ENCODE results near the gene ZFY.

The ZFY gene

DNA sequence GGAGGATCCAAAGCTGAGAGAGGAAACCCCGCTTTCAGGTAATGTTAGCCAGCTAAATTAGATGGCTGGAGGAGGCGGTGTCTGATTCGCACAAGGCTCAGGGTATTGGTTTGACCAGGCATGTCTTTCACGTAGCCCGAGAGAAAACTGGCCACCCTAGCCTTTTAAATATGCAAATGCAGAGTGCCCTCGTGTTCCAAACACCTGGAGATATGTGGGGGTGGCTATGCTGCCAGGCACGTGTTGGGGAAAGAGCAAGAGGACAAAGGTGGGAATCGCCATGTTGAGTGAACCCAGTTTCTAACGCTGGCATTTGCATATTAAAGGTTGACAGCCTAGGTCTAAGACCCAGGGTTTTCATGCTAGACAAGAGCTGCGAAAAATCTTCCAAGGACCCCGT, 84.4 kb downstream of the ZFY start:
- CTCF ChIA-PET = no interaction called here
- POLR2A ChIA-PET = no interaction called here

DNA sequence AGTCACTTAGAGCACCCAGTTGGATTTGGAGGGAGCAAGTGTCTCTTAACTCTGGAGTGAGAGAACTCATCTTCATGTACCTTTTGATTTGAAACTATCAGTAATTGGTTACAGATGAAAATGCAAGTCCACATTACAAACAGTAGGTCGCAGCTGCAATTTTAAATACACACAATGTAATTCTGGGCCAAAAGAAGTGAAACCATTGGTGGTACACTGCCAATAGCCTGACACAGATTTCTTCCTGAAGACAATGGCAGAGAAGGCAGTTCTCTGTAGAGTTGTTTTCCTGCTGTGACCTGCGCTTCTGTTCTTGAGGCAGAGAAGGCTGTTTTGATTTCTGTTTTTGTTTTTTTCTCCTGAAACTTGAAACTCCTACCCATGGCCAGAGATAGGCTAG, 86.0 kb downstream of the ZFY start:
- TF ChIP-seq NFRKB (IDR thresholded peaks at IDR 0.05) (no peak), LEF1 (IDR thresholded peaks at IDR 0.05; ENCODE audit: borderline replicate concordance) (no peak), L3MBTL2 (conservative IDR thresholded peaks at IDR 0.05) (no peak), FOXM1 (IDR thresholded peaks at IDR 0.05; ENCODE audit: borderline replicate concordance) (no peak), CTBP1 (IDR thresholded peaks at IDR 0.05; ENCODE audit: borderline replicate concordance) (no peak), ELF4 (IDR thresholded peaks at IDR 0.05) (no peak), BHLHE40 (IDR thresholded peaks at IDR 0.05; ENCODE audit: borderline replicate concordance) (no peak)
- POLR2A ChIA-PET = no interaction called here
- CTCF ChIA-PET = no interaction called here
- DNase-seq (ENCODE audit: extremely low spot score) = no peak

More for the DNA sequence above, 84.4 kb downstream of the ZFY start:
- TF ChIP-seq TARDBP (IDR thresholded peaks at IDR 0.05) = no peak
- TF ChIP-seq CTBP1 (IDR thresholded peaks at IDR 0.05; ENCODE audit: borderline replicate concordance) = no peak
- TF ChIP-seq SP1 (IDR thresholded peaks at IDR 0.05) = no peak
- TF ChIP-seq NFRKB (IDR thresholded peaks at IDR 0.05) = no peak
- no peak for TF ChIP-seq ZNF384 (IDR thresholded peaks at IDR 0.05)
- no peak for DNase-seq (ENCODE audit: extremely low spot score)

DNA sequence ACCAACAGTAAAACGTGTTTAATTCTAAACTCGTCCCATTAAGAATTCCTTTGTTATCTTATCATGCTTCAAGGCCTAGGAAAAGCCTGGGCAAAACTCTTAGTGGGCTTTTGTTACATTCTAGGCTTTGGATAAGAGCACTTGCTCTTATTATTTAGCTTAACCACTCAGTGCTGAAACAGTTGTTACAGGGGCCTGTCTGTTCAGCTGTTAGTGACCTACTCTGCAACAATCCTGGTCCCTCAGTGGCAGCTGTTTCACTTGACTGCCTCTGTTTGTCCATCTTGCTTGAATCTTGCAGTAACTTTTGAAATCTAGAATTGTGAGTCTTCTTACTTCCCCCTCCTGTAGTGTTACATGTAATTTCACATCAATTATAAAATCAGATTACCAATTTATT, 88.4 kb downstream of the ZFY start:
- CTCF ChIA-PET = no interaction called here
- POLR2A ChIA-PET = no interaction called here

DNA sequence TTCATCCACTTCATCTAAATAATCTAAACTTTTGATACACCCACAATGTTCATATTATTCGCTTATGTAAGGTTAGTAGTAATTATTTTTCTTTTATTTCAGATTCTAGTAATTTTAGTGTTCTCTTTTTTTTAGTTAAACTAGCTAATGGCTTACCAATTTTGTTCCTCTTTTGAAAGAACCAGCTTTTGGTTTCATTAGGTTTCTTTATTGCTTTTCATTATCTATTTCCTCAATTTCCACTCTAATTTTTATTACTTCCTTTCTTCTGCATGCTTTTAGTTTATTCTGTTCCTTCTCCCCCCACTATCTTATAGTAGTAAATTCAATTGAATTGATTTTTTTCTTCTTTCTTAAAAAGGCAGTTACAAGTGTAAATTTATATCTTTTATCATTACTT, 90.2 kb downstream of the ZFY start:
- POLR2A ChIA-PET = no interaction called here
- DNase-seq (ENCODE audit: extremely low spot score) = no peak
- CTCF ChIA-PET = no interaction called here
- TF ChIP-seq ARNT (IDR thresholded peaks at IDR 0.05) (no peak), TARDBP (IDR thresholded peaks at IDR 0.05) (no peak), NFRKB (IDR thresholded peaks at IDR 0.05) (no peak), SP1 (IDR thresholded peaks at IDR 0.05) (no peak), FOXA1 (IDR thresholded peaks at IDR 0.05) (no peak), LEF1 (IDR thresholded peaks at IDR 0.05; ENCODE audit: borderline replicate concordance) (no peak), ZNF384 (IDR thresholded peaks at IDR 0.05) (no peak), CTBP1 (IDR thresholded peaks at IDR 0.05; ENCODE audit: borderline replicate concordance) (no peak), HDGF (IDR thresholded peaks at IDR 0.05; ENCODE audit: borderline replicate concordance) (no peak), FOXM1 (IDR thresholded peaks at IDR 0.05; ENCODE audit: borderline replicate concordance) (no peak), ELF4 (IDR thresholded peaks at IDR 0.05) (no peak)
- TF ChIP-seq, protein P1, sequence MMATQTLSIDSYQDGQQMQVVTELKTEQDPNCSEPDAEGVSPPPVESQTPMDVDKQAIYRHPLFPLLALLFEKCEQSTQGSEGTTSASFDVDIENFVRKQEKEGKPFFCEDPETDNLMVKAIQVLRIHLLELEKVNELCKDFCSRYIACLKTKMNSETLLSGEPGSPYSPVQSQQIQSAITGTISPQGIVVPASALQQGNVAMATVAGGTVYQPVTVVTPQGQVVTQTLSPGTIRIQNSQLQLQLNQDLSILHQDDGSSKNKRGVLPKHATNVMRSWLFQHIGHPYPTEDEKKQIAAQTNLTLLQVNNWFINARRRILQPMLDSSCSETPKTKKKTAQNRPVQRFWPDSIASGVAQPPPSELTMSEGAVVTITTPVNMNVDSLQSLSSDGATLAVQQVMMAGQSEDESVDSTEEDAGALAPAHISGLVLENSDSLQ (IDR thresholded peaks at IDR 0.05) = no peak

More for the DNA sequence above, 88.4 kb downstream of the ZFY start:
- DNase-seq (ENCODE audit: extremely low spot score) = no peak
- no peak for TF ChIP-seq HDGF (IDR thresholded peaks at IDR 0.05; ENCODE audit: borderline replicate concordance)
- no peak for TF ChIP-seq ZNF384 (IDR thresholded peaks at IDR 0.05)
- TF ChIP-seq CTBP1 (IDR thresholded peaks at IDR 0.05; ENCODE audit: borderline replicate concordance) = no peak
- no peak for TF ChIP-seq TARDBP (IDR thresholded peaks at IDR 0.05)
- TF ChIP-seq FOXA1 (IDR thresholded peaks at IDR 0.05) = no peak
- no peak for TF ChIP-seq LEF1 (IDR thresholded peaks at IDR 0.05; ENCODE audit: borderline replicate concordance)
- TF ChIP-seq SUZ12 (IDR thresholded peaks at IDR 0.05) = no peak
- TF ChIP-seq FOXK2 (IDR thresholded peaks at IDR 0.05) = no peak
- no peak for TF ChIP-seq SP1 (IDR thresholded peaks at IDR 0.05)
- TF ChIP-seq BHLHE40 (IDR thresholded peaks at IDR 0.05; ENCODE audit: borderline replicate concordance) = no peak
- TF ChIP-seq ARNT (IDR thresholded peaks at IDR 0.05) = no peak
- TF ChIP-seq FOXM1 (IDR thresholded peaks at IDR 0.05; ENCODE audit: borderline replicate concordance) = no peak
- no peak for TF ChIP-seq ELF4 (IDR thresholded peaks at IDR 0.05)
- TF ChIP-seq L3MBTL2 (conservative IDR thresholded peaks at IDR 0.05) = no peak
- TF ChIP-seq, protein P1 (IDR thresholded peaks at IDR 0.05) = no peak

All from HEK293T (cell line).